GM19099 (cell line): ENCODE measurements around the gene POU3F3.

Source experiments
- POLR2A ChIP-seq: IDR thresholded peaks from 3 replicates; pipeline ENCODE4 v1.6.1; 2011; ENCODE audit warnings: low read depth; ENCODE audit not compliant: insufficient read length; ENCODE audit errors: extremely low read depth

The POU3F3 gene

DNA sequence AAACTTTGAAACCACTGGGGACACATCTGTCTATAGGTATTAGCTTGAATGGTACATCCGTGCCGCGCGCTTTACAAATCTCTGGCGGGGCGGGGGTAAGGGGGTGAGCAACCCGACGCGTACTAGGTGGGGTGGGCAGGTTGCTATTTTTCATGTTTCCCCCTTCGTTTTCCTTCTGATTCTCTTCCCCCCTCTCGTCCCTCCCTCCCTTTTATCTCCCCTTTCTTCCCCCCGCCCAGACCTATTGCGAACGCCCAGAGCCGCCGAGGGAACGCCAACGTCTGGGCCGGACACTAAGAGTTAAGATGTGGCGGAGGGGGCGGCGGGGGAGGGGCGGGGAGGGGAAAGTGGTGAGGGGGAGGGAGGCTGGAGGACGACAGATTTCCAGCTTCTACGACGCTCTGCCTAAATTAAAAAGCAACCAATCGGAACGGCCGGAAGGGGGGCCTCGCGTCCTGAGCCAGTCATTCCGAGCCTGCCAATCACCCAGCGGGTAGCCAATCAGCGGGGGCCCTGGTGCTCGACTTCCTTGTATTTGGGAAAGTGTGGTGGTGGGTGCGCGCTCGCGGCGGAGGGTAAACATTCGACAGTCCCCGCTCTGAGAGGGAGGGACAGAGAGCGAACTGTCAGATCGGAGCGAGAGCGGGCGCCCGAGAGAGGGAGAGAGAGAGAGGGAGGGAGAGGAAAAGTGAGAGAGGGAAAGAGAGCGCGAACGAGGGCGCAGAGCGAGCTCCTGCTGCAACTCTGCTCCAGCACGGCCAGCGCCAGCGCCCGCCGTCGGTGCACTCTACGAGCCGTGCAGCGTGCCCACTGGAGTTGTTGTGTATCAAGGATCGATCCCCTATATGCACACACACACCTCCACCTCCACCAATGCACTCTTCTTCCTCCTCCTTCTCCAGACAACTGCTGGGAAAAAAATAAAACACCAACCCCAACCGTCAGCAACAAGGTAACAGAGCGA lies at the start of gene POU3F3:
TSS of gene POU3F3 (plus strand) at position 582 of the 964 bp plus-strand sequence. CDS start 1,396 bp downstream, outside the sequence.
- TF ChIP-seq POLR2A, result no peak

DNA sequence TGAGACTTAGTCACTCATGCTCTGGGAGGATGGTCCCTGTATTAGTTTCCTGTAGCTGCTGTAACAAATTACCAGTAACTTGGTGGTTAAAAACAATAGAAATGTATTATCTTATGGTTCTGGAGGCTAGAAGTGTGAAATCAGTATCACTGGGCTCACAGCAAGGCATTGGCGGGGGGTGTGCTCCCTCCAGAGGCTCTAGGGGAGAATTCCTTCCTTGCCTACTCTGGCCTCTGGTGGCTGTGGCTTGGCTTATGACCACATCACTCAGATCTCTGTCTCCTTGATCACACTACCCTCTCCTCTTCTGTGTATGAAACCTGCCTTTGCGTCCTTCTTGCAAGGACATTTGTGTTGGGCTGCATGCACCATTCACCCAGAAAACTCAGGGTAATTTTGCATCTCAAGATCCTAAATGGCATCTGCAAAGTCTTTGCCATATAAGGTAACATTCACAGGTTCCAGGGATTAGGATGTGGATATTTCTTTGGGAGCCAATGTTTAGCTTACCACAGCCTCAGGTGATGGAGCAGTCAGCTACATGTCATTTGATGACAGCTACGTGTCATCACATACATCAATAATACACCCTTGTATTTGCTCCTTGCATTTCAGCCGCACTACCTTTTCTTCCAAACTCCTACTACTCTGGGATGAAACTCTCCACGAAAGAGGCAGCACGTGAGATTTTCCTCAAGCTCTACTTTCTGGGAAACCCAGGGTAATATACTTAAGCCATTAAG lies 49.6 kb upstream of the POU3F3 start:
- TF ChIP-seq POLR2A, result no peak

GRCh38 chr2:104812286-104812685 lies 41.6 kb upstream of the POU3F3 start:
- no peak for TF ChIP-seq POLR2A

- TF ChIP-seq POLR2A, result no peak
Observed at GRCh38 chr2:104816143-104816542, 37.8 kb upstream of the POU3F3 start.

DNA sequence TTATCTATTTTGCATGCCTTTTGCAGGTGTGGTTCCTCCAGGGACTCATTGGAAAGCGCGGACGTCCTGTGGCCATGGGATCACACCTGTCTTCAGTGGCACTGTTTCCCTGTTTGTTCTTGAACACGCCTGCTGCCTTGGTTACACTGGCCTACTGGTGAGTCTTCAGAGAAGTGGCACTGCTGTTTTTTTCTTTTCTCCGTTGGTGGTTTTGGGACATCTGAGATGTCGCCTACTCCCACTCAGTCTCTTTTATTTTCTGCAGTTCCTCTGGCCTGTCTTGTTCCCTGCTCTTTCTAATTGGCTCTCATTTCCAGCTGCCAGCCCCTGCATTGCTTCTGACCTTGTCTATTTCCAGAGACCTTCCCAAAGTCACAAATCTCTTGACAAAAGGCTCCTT lies 35.7 kb upstream of the POU3F3 start:
- no peak for TF ChIP-seq POLR2A

DNA sequence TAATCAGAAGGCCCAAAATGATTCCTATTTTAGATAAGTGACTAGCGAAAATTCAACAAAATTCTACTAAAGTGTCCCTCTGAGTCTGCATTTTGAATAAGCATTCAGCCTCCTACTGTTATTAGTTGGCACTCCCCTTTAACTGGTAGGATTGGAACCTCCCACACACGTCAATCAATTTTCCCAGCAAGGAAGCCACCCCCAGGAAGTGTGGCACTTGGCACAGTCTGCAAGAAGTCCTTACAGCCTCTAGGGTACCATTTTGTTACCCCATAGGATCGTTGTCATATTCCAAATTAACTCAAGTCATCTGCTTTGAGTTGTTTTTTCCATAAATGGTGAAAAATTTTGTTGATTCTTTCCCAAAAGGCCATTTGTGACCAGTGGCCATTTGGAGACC lies 33.8 kb upstream of the POU3F3 start:
- TF ChIP-seq POLR2A, result no peak

DNA sequence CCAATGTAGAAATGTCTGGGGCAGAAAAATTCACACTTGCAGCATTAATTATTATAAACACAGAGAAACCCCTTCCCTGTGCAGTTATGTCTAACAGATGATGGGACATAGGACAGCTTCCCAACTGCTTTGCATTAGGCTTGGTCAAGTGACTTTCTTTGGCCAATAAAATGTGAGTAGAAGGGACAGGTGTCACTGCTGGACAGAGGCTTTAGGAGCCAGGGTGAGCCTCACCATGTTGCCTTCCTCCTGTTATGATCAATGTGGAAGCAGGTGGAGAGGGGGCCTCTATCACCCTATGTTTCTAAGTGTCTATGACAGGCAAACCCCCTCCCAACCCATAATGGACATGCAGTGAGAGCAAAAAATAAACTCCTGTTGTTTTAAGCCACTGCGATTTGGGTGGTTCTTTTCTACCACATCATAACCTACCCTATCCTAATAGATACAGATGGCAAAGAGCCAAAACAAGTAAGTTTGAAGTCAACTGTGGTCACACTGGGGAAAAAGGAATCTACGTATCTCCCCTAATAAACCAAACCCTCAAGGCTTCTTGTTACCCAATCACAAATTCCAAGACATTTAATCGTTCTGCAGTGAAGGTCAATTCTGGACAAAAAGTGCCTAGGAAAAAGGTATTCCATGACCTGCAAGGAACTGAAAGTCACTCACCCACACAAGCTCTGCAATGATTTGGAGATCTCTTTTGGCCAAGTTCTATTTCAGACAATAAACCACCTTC lies 28.6 kb upstream of the POU3F3 start:
- no peak for TF ChIP-seq POLR2A

DNA sequence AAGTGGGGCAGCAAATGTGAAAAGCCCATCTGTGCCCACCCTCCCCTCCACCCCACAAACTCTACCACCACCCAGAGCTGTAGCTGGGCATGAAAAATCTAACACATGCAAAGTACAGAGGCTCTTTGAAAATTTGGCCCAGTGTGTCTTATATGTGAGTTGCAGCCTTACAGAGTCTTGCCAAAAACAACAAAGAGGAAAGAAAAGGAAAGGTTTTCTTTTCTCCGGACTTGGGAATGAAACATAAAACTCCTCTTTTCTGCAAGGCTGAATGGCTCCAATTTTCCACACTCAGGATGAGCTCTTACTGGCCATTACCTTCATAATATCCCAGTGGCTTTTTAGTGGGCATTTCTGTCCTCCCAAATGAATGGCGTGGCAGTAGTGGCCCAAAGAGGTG lies 27.9 kb upstream of the POU3F3 start:
- no peak for TF ChIP-seq POLR2A

- TF ChIP-seq POLR2A, result no peak
Observed at GRCh38 chr2:104831742-104832141, 22.2 kb upstream of the POU3F3 start.

- TF ChIP-seq POLR2A, result no peak
Observed at GRCh38 chr2:104834431-104835153, 19.3 kb upstream of the POU3F3 start.

DNA sequence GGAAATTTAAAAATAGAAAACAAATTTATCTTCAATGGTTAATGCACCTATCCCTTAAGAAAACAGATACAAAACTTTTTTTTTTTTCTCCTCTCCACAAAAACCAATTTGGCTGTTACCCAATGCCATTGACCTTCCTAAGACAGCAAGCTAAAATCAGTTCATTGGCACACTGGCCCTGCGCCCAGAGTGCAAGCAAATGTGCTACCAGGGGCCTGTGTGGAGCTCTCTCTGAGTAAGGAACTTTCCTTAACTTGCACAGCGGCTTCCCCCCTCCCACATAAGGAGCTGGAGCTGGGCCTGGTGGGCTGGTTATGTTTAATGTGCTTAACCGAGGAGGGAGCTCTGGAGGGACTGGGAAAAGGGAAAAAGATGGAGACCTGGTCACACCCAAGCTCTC lies 17.6 kb upstream of the POU3F3 start:
- no peak for TF ChIP-seq POLR2A

GRCh38 chr2:104836841-104837240 lies 17.1 kb upstream of the POU3F3 start:
- no peak for TF ChIP-seq POLR2A

DNA sequence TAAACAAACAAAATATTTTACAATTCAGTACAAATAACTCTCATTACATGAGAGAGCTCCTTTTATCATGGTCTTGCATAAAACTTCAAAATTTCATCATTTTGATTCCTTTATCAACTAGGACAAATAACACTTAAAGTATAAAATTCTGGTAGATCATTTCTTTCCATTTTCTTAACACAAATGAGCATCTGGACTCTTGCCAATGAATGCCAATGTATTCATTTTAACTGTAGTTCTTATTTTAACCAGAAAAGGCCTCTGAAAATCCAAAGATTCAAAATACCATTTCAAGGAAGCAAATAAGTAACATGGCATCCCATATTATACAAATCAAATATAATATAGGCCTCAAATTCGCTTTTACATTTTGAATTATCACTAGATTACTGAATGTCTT lies 13.8 kb upstream of the POU3F3 start:
- no peak for TF ChIP-seq POLR2A

DNA sequence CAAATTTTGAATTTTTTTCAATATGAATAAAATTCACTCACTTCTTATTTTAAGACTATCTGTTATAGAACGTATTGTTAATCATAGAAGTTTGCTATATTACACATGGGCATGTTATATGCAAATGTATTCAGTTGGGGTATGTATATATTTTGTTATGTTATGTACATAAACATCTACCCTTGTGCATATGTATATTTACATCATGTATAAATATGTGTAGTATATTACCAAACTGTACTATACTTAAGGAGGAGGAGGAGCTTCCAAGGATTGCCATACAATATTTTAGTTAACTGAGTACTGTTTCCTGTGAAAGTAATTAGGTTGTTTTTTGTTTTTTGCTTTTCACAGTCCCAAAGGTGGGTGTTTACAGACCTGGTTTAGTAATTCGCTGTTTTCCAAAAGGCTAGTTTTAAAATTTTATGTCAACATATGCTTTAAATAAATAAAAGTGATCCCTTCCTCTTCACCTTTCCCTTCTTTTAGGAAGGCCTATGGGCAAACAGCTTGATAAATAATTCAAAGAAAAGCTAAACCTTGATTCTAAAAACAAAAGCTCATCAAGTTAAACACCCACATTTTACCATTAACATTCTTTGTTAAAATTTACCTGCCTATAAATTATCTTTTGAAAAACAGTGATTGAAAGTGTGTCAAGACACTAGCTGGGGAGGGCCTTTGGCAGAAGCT lies 12.9 kb upstream of the POU3F3 start:
- no peak for TF ChIP-seq POLR2A
